KMS-11 (cell line): ENCODE data around the gene PRKAB1.

Source experiments
- H2AFZ ChIP-seq: fragments of 200-600 bp; sonication (generic); 2 replicates; pipeline ENCODE4 v1.6.1; 2016; ENCODE audit warnings: antibody characterized with exemption, mixed run types, low read depth
- H3K27ac ChIP-seq: fragments of 200-600 bp; sonication (generic); 2 replicates; pipeline ENCODE4 v1.6.1; 2016; ENCODE audit warnings: mild to moderate bottlenecking, mixed run types
- H3K27me3 ChIP-seq: fragments of 200-600 bp; sonication (generic); 2 replicates; pipeline ENCODE4 v1.6.1; 2017; ENCODE audit warnings: mild to moderate bottlenecking, low read depth, mixed run types, moderate library complexity; ENCODE audit not compliant: insufficient read depth
- H3K36me3 ChIP-seq: fragments of 200-600 bp; sonication (generic); 2 replicates; pipeline ENCODE4 v1.6.1; 2017; ENCODE audit warnings: mild to moderate bottlenecking, mixed run types; ENCODE audit not compliant: insufficient read depth
- H3K4me1 ChIP-seq: fragments of 200-600 bp; sonication (generic); 2 replicates; pipeline ENCODE4 v1.6.1; 2016; ENCODE audit warnings: mild to moderate bottlenecking, low read depth, mixed run types; ENCODE audit not compliant: poor library complexity, severe bottlenecking
- H3K4me2 ChIP-seq: fragments of 200-600 bp; sonication (generic); 2 replicates; pipeline ENCODE4 v1.7.0; 2016; ENCODE audit warnings: mild to moderate bottlenecking, mixed run types
- H3K4me3 ChIP-seq: fragments of 200-600 bp; sonication (generic); IDR thresholded peaks from 2 replicates; pipeline ENCODE4 v1.6.1; 2017; ENCODE audit warnings: low read depth, low read length, mixed read lengths; ENCODE audit not compliant: insufficient read depth
- H3K79me2 ChIP-seq: fragments of 200-600 bp; sonication (generic); 2 replicates; pipeline ENCODE4 v1.6.1; 2016; ENCODE audit warnings: low read depth, mixed run types; ENCODE audit not compliant: insufficient read depth
- H3K9ac ChIP-seq: fragments of 200-600 bp; sonication (generic); 2 replicates; pipeline ENCODE4 v1.6.1; 2016; ENCODE audit warnings: mild to moderate bottlenecking, mixed run types
- H4K20me1 ChIP-seq: fragments of 200-600 bp; sonication (generic); 2 replicates; pipeline ENCODE4 v1.6.1; 2016; ENCODE audit warnings: mild to moderate bottlenecking, mixed run types; ENCODE audit not compliant: insufficient read depth
- TF ChIP-seq, protein P1 (sequence below): fragments of 200-600 bp; sonication (generic); conservative IDR thresholded peaks from 2 replicates; pipeline ENCODE4 v1.6.1; 2017; ENCODE audit warnings: low read depth, mild to moderate bottlenecking, antibody characterized with exemption, low read length, moderate library complexity, mixed read lengths

The PRKAB1 gene

DNA sequence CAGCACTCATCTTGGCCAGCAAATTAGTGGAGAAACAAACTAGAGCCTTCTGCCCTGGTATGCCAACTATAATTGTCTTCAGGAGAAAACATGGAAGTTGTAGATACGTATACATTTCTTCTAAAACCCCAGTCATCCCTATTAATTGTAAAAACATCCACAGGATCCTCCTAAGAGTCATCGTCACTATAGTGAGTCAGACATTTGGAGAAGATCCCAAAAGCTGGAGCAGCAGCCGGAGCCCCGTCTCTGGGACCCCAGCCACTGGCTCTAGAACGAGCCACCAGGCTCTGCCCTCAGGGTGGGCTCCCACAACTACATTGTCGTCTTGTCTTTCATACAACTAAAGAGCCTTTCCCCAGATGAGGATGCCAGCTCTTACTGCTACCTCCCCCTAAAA, 15.5 kb downstream of the PRKAB1 start:
- Histone ChIP-seq H3K27me3 (no peaks in the 10 kb centered on the region), H3K4me1 (peaks cover 10% of the 10 kb centered on the region), H3K79me2 (no peaks in the 10 kb centered on the region), H3K4me3 (no peak overlapping the region), H3K27ac (no peak overlapping the region), H3K9ac (no peak overlapping the region), H4K20me1 (no peaks in the 10 kb centered on the region), H3K4me2 (no peak overlapping the region), H3K36me3 (no peaks in the 10 kb centered on the region), H2AFZ (no peak overlapping the region)
- TF ChIP-seq, protein P1, sequence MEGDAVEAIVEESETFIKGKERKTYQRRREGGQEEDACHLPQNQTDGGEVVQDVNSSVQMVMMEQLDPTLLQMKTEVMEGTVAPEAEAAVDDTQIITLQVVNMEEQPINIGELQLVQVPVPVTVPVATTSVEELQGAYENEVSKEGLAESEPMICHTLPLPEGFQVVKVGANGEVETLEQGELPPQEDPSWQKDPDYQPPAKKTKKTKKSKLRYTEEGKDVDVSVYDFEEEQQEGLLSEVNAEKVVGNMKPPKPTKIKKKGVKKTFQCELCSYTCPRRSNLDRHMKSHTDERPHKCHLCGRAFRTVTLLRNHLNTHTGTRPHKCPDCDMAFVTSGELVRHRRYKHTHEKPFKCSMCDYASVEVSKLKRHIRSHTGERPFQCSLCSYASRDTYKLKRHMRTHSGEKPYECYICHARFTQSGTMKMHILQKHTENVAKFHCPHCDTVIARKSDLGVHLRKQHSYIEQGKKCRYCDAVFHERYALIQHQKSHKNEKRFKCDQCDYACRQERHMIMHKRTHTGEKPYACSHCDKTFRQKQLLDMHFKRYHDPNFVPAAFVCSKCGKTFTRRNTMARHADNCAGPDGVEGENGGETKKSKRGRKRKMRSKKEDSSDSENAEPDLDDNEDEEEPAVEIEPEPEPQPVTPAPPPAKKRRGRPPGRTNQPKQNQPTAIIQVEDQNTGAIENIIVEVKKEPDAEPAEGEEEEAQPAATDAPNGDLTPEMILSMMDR = no peak

DNA sequence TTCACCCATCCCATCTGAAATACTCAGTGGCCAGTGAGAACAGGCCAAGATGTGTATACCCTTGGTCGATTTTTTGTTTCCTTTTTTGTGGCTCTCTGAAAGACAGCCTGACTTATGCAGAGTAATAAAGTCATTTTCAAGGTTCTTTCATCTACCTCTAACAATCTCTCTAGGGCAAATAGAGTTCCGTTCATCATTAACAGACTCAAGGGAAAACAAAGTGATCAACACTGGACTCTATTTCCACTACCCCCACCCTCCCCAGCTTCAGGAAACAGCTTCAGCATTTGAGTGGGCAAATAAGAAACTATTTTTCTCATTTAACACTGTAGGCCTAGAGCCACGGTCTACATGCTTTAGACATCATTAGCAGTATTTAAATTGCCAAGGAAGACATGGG, 15.9 kb downstream of the PRKAB1 start:
- Histone ChIP-seq H3K27me3 (no peaks in the 10 kb centered on the region), H3K9ac (no peak overlapping the region), H2AFZ (no peak overlapping the region), H4K20me1 (no peaks in the 10 kb centered on the region), H3K4me3 (no peak overlapping the region), H3K79me2 (no peaks in the 10 kb centered on the region), H3K27ac (no peak overlapping the region), H3K4me1 (peaks cover 10% of the 10 kb centered on the region), H3K4me2 (no peak overlapping the region), H3K36me3 (no peaks in the 10 kb centered on the region)
- TF ChIP-seq, protein P1 = no peak

DNA sequence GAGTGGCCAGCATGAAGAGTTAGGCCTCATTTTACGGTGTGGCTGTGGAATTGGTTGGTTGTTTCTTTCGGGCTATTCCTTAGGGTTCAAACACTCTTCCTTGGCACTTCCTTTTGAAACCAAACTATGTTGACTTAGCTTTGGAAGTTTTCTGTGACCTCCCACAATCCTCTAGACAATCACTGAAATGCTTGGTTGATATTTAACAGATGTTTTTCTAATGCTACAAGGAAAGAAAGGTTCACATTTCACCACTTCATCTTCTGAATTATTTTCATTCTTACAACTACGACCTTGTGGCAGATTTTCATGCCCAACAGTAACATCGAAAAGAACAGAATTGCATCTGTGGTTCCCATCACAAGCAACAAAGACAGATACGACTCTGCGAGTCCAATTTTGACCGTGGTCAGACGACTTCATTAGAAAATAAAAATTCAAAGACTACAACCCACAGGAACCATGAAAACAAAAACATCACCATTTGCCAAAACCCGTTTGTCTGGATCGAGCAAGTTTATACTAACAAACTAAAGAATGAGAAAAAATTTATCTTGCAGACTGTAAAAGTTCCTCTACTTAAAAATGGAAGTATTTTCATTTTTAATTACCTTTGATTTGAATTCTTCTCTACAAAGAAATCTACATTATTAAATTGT, 16.9 kb downstream of the PRKAB1 start:
- H3K4me3 ChIP-seq = no peak overlapping the region
- H3K27ac ChIP-seq = no peak overlapping the region
- H3K4me1 ChIP-seq = peaks cover 10% of the 10 kb centered on the region
- TF ChIP-seq, protein P1 = no peak
- no peaks in the 10 kb centered on the region for H3K79me2 ChIP-seq
- no peaks in the 10 kb centered on the region for H3K27me3 ChIP-seq
- no peaks in the 10 kb centered on the region for H4K20me1 ChIP-seq
- H3K9ac ChIP-seq = no peak overlapping the region
- H2AFZ ChIP-seq = no peak overlapping the region
- no peaks in the 10 kb centered on the region for H3K36me3 ChIP-seq
- H3K4me2 ChIP-seq = no peak overlapping the region

DNA sequence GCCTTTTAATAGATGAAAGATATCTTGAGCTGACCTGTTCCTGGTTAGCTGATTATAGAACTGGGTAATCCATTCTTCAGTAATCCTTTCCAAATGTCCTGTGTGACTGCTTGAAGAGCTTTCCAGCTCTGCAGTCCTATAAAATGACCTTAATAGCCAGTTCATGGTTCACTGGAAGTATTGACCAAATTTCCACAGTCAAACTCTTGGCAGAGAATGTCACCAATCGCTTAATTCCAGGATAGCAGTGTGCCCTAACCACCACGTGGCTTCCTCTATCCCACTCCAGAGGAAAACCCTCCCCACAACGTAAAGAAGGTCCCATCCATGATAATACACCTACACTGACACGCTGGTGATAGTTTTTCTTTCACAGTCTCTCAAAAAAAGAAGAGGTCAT, 17.4 kb downstream of the PRKAB1 start:
- H3K4me3 ChIP-seq = no peak overlapping the region
- no peaks in the 10 kb centered on the region for H3K79me2 ChIP-seq
- no peaks in the 10 kb centered on the region for H3K27me3 ChIP-seq
- no peak overlapping the region for H3K27ac ChIP-seq
- no peaks in the 10 kb centered on the region for H4K20me1 ChIP-seq
- H3K36me3 ChIP-seq = no peaks in the 10 kb centered on the region
- TF ChIP-seq, protein P1 = no peak
- H3K9ac ChIP-seq = no peak overlapping the region
- no peak overlapping the region for H2AFZ ChIP-seq
- no peak overlapping the region for H3K4me2 ChIP-seq
- H3K4me1 ChIP-seq = peaks cover 10% of the 10 kb centered on the region
